ENCODE measurements around the gene LDAH. TPM values are rescaled to one million over a fixed set of nuclear protein-coding genes. Genes with fewer than 3 reads are reported as not detected.

Gene LDAH
- total RNA-seq, 4 donors from 2014 or later: 11.9 to 18.3 (median 14.0) TPM

GRCh38 chr2:20637147-20637546 lies 185.8 kb downstream of the LDAH start:
- TF ChIP-seq CTCF (IDR thresholded peaks at IDR 0.05; ENCODE audit: low read depth): no peak

GRCh38 chr2:20635675-20636584 lies 187.0 kb downstream of the LDAH start:
- no peak for TF ChIP-seq CTCF (IDR thresholded peaks at IDR 0.05; ENCODE audit: low read depth)

GRCh38 chr2:20635113-20635510 lies 187.8 kb downstream of the LDAH start:
- TF ChIP-seq CTCF (IDR thresholded peaks at IDR 0.05; ENCODE audit: low read depth): no peak

GRCh38 chr2:20634507-20635112 lies 188.3 kb downstream of the LDAH start:
- TF ChIP-seq CTCF (IDR thresholded peaks at IDR 0.05; ENCODE audit: low read depth): no peak

Other genes with a start within 250 kb of the LDAH start
- 10 to 100 TPM; 12.6 to 37.6 (median 34.7) TPM for gene HS1BP3, start 172.0 kb downstream of the LDAH start, total RNA-seq
- under 1 TPM in 3 of 4 donors, not detected in 1; under 0.01 to 0.19 (median under 0.01) TPM for gene GDF7, start 156.0 kb downstream of the LDAH start, total RNA-seq
- gene APOB, start 221.0 kb upstream of the LDAH start, total RNA-seq: 10 to 100 TPM in 2 of 4 donors, 1 to 10 TPM in 2; 1.5 to 38.6 (median 14.7) TPM

All from subcutaneous adipose tissue (tissue), 4 donors.